Keratinocyte (primary cell): Measurements from ENCODE around the gene CRTC2. TPM values are rescaled to one million over a fixed set of nuclear protein-coding genes. Genes with fewer than 3 reads are reported as not detected.
"Not testable (repeated sequence)": the region's sequence is repeated elsewhere in the genome, so short reads cannot be mapped to it uniquely, and the experiment has no call there.

Experiments
- DNase-seq: peaks from one replicate; pipeline ENCODE4 v3.0.0-alpha.2; 2011; ENCODE audit warnings: low read depth, missing footprints, low spot score
- FAIRE-seq: peaks from 2 replicates; lab custom pipeline; 2011; peaks lifted over from hg19 to GRCh38; lab: Jason Lieb, UNC
- H2AFZ ChIP-seq: 2 replicates; pipeline ENCODE4 v1.6.0; 2012; ENCODE audit warnings: low read length, control low read depth, inconsistent platforms; ENCODE audit not compliant: control insufficient read depth
- H3K27ac ChIP-seq: 2 replicates; pipeline ENCODE4 v1.5.1; 2011; ENCODE audit warnings: low read length; ENCODE audit not compliant: control insufficient read depth, insufficient read depth
- H3K27me3 ChIP-seq: 3 replicates; pipeline ENCODE4 v1.6.0; 2011; ENCODE audit warnings: low read length; ENCODE audit not compliant: control insufficient read depth, insufficient read depth; ENCODE audit errors: extremely low read depth
- H3K36me3 ChIP-seq, 2 experiments: 2 replicates in 1 of 2; 3 replicates in 1 of 2; pipeline ENCODE4 v1.5.1; 2011; ENCODE audit warnings: low read length in 2 of 2, mild to moderate bottlenecking in 1 of 2; ENCODE audit not compliant: control insufficient read depth in 2 of 2, insufficient read depth in 2 of 2; ENCODE audit errors: extremely low read depth in 1 of 2
- H3K4me1 ChIP-seq: 3 replicates; pipeline ENCODE4 v1.5.1; 2011; ENCODE audit warnings: low read length; ENCODE audit not compliant: control insufficient read depth, insufficient read depth; ENCODE audit errors: extremely low read depth
- H3K4me2 ChIP-seq: 3 replicates; pipeline ENCODE4 v1.6.0; 2011; ENCODE audit warnings: low read depth, low read length; ENCODE audit not compliant: control insufficient read depth, insufficient read depth; ENCODE audit errors: extremely low read depth
- H3K4me3 ChIP-seq, 3 experiments: fragments of 200-600 bp in 1 of 3; sonication (generic) in 1 of 3; 2 replicates in 2 of 3; 3 replicates in 1 of 3; pipeline ENCODE4 v1.5.1; 2011 to 2016; ENCODE audit warnings: low read length in 3 of 3, mild to moderate bottlenecking in 3 of 3, control low read depth in 2 of 3, inconsistent platforms in 1 of 3, low read depth in 1 of 3, mixed read lengths in 1 of 3, mixed run types in 1 of 3, moderate library complexity in 1 of 3; ENCODE audit not compliant: control insufficient read depth in 2 of 3, insufficient read depth in 2 of 3; ENCODE audit errors: extremely low read depth in 1 of 3
- H3K79me2 ChIP-seq: 2 replicates; pipeline ENCODE4 v1.6.0; 2012; ENCODE audit warnings: low read length; ENCODE audit not compliant: control insufficient read depth, insufficient read depth
- H3K9ac ChIP-seq: 3 replicates; pipeline ENCODE4 v1.6.0; 2011; ENCODE audit warnings: low read length; ENCODE audit not compliant: control insufficient read depth, insufficient read depth; ENCODE audit errors: extremely low read depth
- H3K9me1 ChIP-seq: 3 replicates; pipeline ENCODE4 v1.6.0; 2011; ENCODE audit warnings: low read length; ENCODE audit not compliant: control insufficient read depth, insufficient read depth; ENCODE audit errors: extremely low read depth
- H3K9me3 ChIP-seq: 2 replicates; pipeline ENCODE4 v1.5.1; 2012; ENCODE audit warnings: low read depth, low read length; ENCODE audit not compliant: control insufficient read depth
- H4K20me1 ChIP-seq: 3 replicates; pipeline ENCODE4 v1.6.0; 2011; ENCODE audit warnings: low read length; ENCODE audit not compliant: control insufficient read depth, insufficient read depth; ENCODE audit errors: extremely low read depth
- CTCF ChIP-seq, 3 experiments: IDR thresholded peaks in 1 of 3; conservative IDR thresholded peaks in 1 of 3; optimal IDR thresholded peaks in 1 of 3; 2 replicates in 2 of 3; 3 replicates in 1 of 3; pipeline versions ENCODE3 to v1.5.1; 2011; ENCODE audit warnings: low read length in 3 of 3, mild to moderate bottlenecking in 3 of 3, moderate library complexity in 2 of 3, control low read depth in 1 of 3, inconsistent platforms in 1 of 3; ENCODE audit not compliant: insufficient read depth in 2 of 3; ENCODE audit errors: extremely low read depth in 1 of 3
- EZH2 ChIP-seq: IDR thresholded peaks from one replicate; pipeline ENCODE4 v1.6.1; 2012; ENCODE audit warnings: inconsistent platforms, mild to moderate bottlenecking, low read length, moderate library complexity
- dilution Hi-C: fragments of 300-500 bp; cut with MboI; formaldehyde crosslinking; loops from one replicate; pipeline ENCODE4 v1.7.0; 2020; ENCODE audit warnings: low sequenced_read_pairs; ENCODE audit not compliant: extremely low pct_ligation_motif_present
- polyA plus RNA-seq, 5 experiments: library from polyadenylated mRNA; depleted of rRNA in 3 of 5; stranded (reverse) in 3 of 5; stranded (forward) in 1 of 5; unstranded in 1 of 5; fragments of >200 nt; gene quantifications; 1 replicate in 1 of 5; 2 replicates in 3 of 5; 3 replicates in 1 of 5; pipeline versions ENCODE4 v1.2.1 to v1.2.3, GENCODE V29; 2011 to 2012; ENCODE audit warnings: missing spikeins in 2 of 5, low read depth in 1 of 5, low replicate concordance in 1 of 5

The CRTC2 gene
- polyA plus RNA-seq, 1 donor (not counting 4 experiments of a cell fraction or from before 2014, with no cell fraction given) = 15.9 TPM

- Histone ChIP-seq H2AFZ (no peak overlapping the region), H3K4me3 (no peak overlapping the region), H3K36me3 (no peaks in the 10 kb centered on the region), H4K20me1 (no peaks in the 10 kb centered on the region), H3K9me3 (no peaks in the 10 kb centered on the region), H3K4me2 (no peak overlapping the region), H3K79me2 (no peaks in the 10 kb centered on the region), H3K4me1 (peaks cover 2% of the 10 kb centered on the region), H3K9me1 (no peaks in the 10 kb centered on the region), H3K9ac (no peak overlapping the region), H3K27ac (no peak overlapping the region), H3K27me3 (no peaks in the 10 kb centered on the region)
- no peak for TF ChIP-seq EZH2
- TF ChIP-seq CTCF (optimal IDR thresholded peaks at IDR 0.05 in 1 of 3, IDR thresholded peaks at IDR 0.05 in 1 of 3, conservative IDR thresholded peaks at IDR 0.05 in 1 of 3; ENCODE audit: extremely low read depth in 1 of 3, insufficient read depth in 2 of 3, low read length in 3 of 3) = no peak
- no peak for DNase-seq
- FAIRE-seq = no peak
- dilution Hi-C loops = no loop called here
These were observed 42.0 kb upstream of the CRTC2 start for GRCh38 chr1:154000420-154000819.

GRCh38 chr1:153996882-153997281, 38.5 kb upstream of the CRTC2 start:
- H3K27me3 ChIP-seq, H2AFZ ChIP-seq, H3K9me1 ChIP-seq, H3K9ac ChIP-seq, H3K79me2 ChIP-seq, H3K4me3 ChIP-seq, H3K27ac ChIP-seq, dilution Hi-C loops, DNase-seq, H4K20me1 ChIP-seq, FAIRE-seq, H3K4me2 ChIP-seq, H3K9me3 ChIP-seq: not testable (repeated sequence)
- peaks cover 8 to 12% of the 10 kb centered on the region in 2 experiments for H3K36me3 ChIP-seq
- H3K4me1 ChIP-seq = peaks cover 10% of the 10 kb centered on the region

GRCh38 chr1:153995640-153996039, 37.2 kb upstream of the CRTC2 start:
- H3K4me1 ChIP-seq = peaks cover 14% of the 10 kb centered on the region
- H3K4me3 ChIP-seq = no peak overlapping the region
- no peak overlapping the region for H3K9ac ChIP-seq
- H3K9me1 ChIP-seq = no peaks in the 10 kb centered on the region
- no peak overlapping the region for H3K4me2 ChIP-seq
- peaks cover 9 to 22% of the 10 kb centered on the region in 2 experiments for H3K36me3 ChIP-seq
- dilution Hi-C loops = no loop called here
- DNase-seq (no peak), FAIRE-seq (no peak)
- no peak for TF ChIP-seq CTCF (optimal IDR thresholded peaks at IDR 0.05 in 1 of 3, IDR thresholded peaks at IDR 0.05 in 1 of 3, conservative IDR thresholded peaks at IDR 0.05 in 1 of 3; ENCODE audit: extremely low read depth in 1 of 3, insufficient read depth in 2 of 3, low read length in 3 of 3)
- no peak for TF ChIP-seq EZH2
- H3K9me3 ChIP-seq = no peaks in the 10 kb centered on the region
- no peak overlapping the region for H3K27ac ChIP-seq
- H2AFZ ChIP-seq = no peak overlapping the region
- H3K79me2 ChIP-seq = peaks cover 20% of the 10 kb centered on the region
- H4K20me1 ChIP-seq = no peaks in the 10 kb centered on the region
- H3K27me3 ChIP-seq = no peaks in the 10 kb centered on the region
